ENCODE measurements around the gene LRRC49.

GRCh38 chr15:70917955-70918354 is 25.3 kb downstream of the LRRC49 start:
- TF ChIP-seq CTCF (IDR thresholded peaks at IDR 0.05) (no peak), POLR2A (IDR thresholded peaks at IDR 0.05) (no peak)

Data from thyroid gland (tissue), 4 donors.